IPS DF 4.7 (cell line): ENCODE measurements around the gene RBM44.
"Not testable (repeated sequence)": the region's sequence is repeated elsewhere in the genome, so short reads cannot be mapped to it uniquely, and the experiment has no call there.

Experiments
- DNase-seq: peaks from one replicate; pipeline ENCODE4 v3.0.0-alpha.2; 2013; ENCODE audit warnings: low spot score; ENCODE audit errors: extremely low read depth

Gene RBM44

GRCh38 chr2:237848940-237849339 is 50.4 kb downstream of the RBM44 start:
- not testable (repeated sequence) for DNase-seq

- DNase-seq = no peak
These were observed 55.7 kb downstream of the RBM44 start for GRCh38 chr2:237854295-237854694.

GRCh38 chr2:237857791-237858190 is 59.2 kb downstream of the RBM44 start:
- DNase-seq = no peak

- DNase-seq = peak; percentile 56
These were observed 59.9 kb downstream of the RBM44 start for GRCh38 chr2:237858294-237859081.

- no peak for DNase-seq
These were observed 60.5 kb downstream of the RBM44 start for GRCh38 chr2:237859082-237859433.

- no peak for DNase-seq
These were observed 61.1 kb downstream of the RBM44 start, which contains the start of gene RAMP1 for GRCh38 chr2:237859533-237860272. TSS of gene RAMP1 (plus strand) at chr2:237859623. CDS start at chr2:237859676, 53 bp downstream.

GRCh38 chr2:237860273-237860935 is 61.8 kb downstream of the RBM44 start:
- DNase-seq = no peak

GRCh38 chr2:237861875-237862527 is 63.4 kb downstream of the RBM44 start:
- no peak for DNase-seq

- DNase-seq = no peak
These were observed 63.9 kb downstream of the RBM44 start for GRCh38 chr2:237862528-237862895.

- no peak for DNase-seq
These were observed 64.5 kb downstream of the RBM44 start for GRCh38 chr2:237863102-237863511.

- DNase-seq = no peak
These were observed 65.3 kb downstream of the RBM44 start for GRCh38 chr2:237863689-237864443.

GRCh38 chr2:237864444-237864931 is 65.9 kb downstream of the RBM44 start:
- no peak for DNase-seq

- DNase-seq = no peak
These were observed 66.5 kb downstream of the RBM44 start for GRCh38 chr2:237864940-237865622.

GRCh38 chr2:237865623-237866041 is 67.1 kb downstream of the RBM44 start:
- DNase-seq = no peak

- DNase-seq = no peak
These were observed 67.6 kb downstream of the RBM44 start for GRCh38 chr2:237866101-237866621.

GRCh38 chr2:237867465-237867864 is 68.9 kb downstream of the RBM44 start:
- no peak for DNase-seq

GRCh38 chr2:237868074-237868473 is 69.5 kb downstream of the RBM44 start:
- DNase-seq = not testable (repeated sequence)

GRCh38 chr2:237868631-237869342 is 70.2 kb downstream of the RBM44 start:
- no peak for DNase-seq
